Upper lobe of right lung (tissue), 1 donor: Measurements from ENCODE around the gene MBNL2. TPM values are rescaled to one million over a fixed set of nuclear protein-coding genes. Genes with fewer than 3 reads are reported as not detected.
A peak's percentile ranks its signal among the peaks of the same experiment; 100 is the strongest.

Experiments
- ATAC-seq: fragments of 200-7000 bp; cut with Tn5 transposase; one replicate; pipeline ENCODE4 v1.9.1; 2020; ENCODE audit warnings: mild to moderate bottlenecking, moderate library complexity
- DNase-seq: peaks from one replicate; pipeline ENCODE4 v3.0.0-alpha.2; 2020
- H3K27ac ChIP-seq: fragments of 200-600 bp; one replicate; pipeline ENCODE4 v1.8.0; 2022
- H3K27me3 ChIP-seq: fragments of 200-600 bp; one replicate; pipeline ENCODE4 v1.8.0; 2022; ENCODE audit warnings: mild to moderate bottlenecking
- H3K36me3 ChIP-seq: fragments of 200-600 bp; one replicate; pipeline ENCODE4 v1.8.0; 2022
- H3K4me1 ChIP-seq: fragments of 200-600 bp; one replicate; pipeline ENCODE4 v1.8.0; 2022
- H3K4me3 ChIP-seq: fragments of 200-600 bp; one replicate; pipeline ENCODE4 v1.8.0; 2022; ENCODE audit warnings: mild to moderate bottlenecking
- H3K9me3 ChIP-seq: fragments of 200-600 bp; one replicate; pipeline ENCODE4 v1.8.0; 2022
- intact Hi-C: fragments of 100-400 bp; cut with DNase I; formaldehyde crosslinking; loops from one replicate; pipeline ENCODE4 v1.11.0; 2022
- total RNA-seq: library from RNA; stranded (reverse); fragmentation: NEBNext Ultra II Directional; extraction: Animal tissue kit (Norgen Biotek cat#: 25700); gene quantifications from one replicate; pipeline ENCODE4 v1.2.1, GENCODE V29; 2021
- TF ChIP-seq, protein P1 (sequence below): fragments of 200-600 bp; IDR thresholded peaks from one replicate; pipeline ENCODE4 v1.8.0; 2022; ENCODE audit warnings: antibody characterized with exemption
- donor health status: DM: no; HTN: yes; CAD: no; lungs with severe emphysema.

MBNL2 gene
- total RNA-seq, 1 donor from 2014 or later = 60.6 TPM

DNA sequence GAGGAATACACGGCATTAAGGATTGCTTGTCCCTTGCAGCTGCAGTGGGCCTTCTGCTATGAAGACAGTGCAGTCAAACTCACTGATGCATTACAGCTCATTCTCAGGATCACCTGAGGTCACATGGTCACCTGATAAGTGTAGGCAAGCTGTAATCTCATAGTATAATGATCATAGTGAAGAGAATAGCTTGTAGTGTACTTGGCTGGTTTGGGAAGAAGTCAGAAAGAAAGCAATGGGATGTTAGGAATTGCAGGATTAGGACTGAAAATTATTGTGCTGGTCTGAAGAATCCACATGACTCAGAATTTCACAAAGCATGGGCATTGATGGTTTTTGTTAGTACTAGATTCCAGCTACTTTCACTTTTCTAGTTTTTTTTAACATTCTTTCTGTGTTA is 76.7 kb downstream of the MBNL2 start:
- Histone ChIP-seq H3K4me3 (no peak overlapping the region), H3K27ac (no peak overlapping the region), H3K9me3 (no peaks in the 10 kb centered on the region), H3K27me3 (no peaks in the 10 kb centered on the region), H3K4me1 (peaks cover 32% of the 10 kb centered on the region), H3K36me3 (no peaks in the 10 kb centered on the region)
- ATAC-seq = no peak
- TF ChIP-seq, protein P1, sequence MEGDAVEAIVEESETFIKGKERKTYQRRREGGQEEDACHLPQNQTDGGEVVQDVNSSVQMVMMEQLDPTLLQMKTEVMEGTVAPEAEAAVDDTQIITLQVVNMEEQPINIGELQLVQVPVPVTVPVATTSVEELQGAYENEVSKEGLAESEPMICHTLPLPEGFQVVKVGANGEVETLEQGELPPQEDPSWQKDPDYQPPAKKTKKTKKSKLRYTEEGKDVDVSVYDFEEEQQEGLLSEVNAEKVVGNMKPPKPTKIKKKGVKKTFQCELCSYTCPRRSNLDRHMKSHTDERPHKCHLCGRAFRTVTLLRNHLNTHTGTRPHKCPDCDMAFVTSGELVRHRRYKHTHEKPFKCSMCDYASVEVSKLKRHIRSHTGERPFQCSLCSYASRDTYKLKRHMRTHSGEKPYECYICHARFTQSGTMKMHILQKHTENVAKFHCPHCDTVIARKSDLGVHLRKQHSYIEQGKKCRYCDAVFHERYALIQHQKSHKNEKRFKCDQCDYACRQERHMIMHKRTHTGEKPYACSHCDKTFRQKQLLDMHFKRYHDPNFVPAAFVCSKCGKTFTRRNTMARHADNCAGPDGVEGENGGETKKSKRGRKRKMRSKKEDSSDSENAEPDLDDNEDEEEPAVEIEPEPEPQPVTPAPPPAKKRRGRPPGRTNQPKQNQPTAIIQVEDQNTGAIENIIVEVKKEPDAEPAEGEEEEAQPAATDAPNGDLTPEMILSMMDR = no peak
- intact Hi-C loops = no loop called here
- no peak for DNase-seq

DNA sequence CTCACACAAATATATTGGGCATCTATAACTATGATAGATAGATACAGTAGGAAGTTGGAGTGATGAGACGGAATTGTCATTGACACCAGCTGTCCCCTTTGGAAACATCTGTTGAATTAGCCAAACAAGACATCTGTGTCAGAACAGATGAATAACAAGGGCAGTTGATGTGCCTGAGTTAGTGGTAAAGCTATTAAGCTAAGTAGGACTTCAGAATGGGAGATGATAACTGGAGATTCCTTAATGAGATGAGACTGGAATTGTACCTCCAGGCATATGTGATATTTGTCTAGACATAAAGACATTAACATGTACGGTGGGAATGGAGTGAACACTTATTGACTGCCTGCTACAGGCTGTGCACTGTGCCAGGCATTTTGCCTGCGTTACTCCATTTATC is 78.7 kb downstream of the MBNL2 start:
- TF ChIP-seq, protein P1 = no peak
- H3K4me1 ChIP-seq = peaks cover 26% of the 10 kb centered on the region
- ATAC-seq (no peak), DNase-seq (no peak)
- H3K36me3 ChIP-seq = no peaks in the 10 kb centered on the region
- intact Hi-C loops = no loop called here
- no peak overlapping the region for H3K27ac ChIP-seq
- no peaks in the 10 kb centered on the region for H3K27me3 ChIP-seq
- no peak overlapping the region for H3K4me3 ChIP-seq
- H3K9me3 ChIP-seq = no peaks in the 10 kb centered on the region

DNA sequence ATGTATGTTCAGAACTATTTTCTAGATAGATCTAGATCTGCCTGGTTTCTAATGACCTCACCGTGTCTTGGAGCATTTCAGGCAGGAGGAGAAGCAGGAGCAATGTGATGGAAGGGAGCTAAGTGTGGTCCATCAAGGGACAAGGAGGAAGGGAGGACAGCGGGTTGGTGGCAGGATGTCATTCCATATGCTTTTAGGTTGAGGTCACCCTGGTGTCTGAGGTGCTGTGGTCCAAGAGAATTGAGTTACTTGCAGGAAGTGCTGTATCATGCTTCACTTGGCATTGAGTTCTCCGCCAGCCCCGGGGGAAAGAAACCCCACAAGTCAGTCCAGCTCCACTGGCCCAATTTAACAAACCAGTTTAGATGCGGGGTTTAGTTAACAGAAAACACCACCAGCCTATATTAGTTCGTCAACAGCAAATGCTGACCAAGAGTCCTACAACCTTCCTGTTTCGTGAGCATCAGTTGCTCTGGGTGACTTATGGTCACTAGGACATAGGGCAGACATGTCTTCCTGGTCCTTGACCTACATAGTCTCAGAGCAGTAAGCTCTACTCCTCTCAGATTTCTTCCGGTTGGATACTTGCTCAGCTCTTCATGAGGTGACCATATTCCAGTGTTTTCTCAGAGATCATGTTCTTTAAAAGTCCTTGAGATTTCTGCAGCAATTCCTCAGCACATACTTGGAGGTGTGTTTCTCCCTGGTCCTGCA is 79.4 kb downstream of the MBNL2 start:
- ATAC-seq (peak; percentile 63), DNase-seq (no peak)
- H3K4me1 ChIP-seq = peaks cover 27% of the 10 kb centered on the region
- peak overlapping the region; percentile 18 for H3K27ac ChIP-seq
- H3K9me3 ChIP-seq = no peaks in the 10 kb centered on the region
- intact Hi-C loops = no loop called here
- no peaks in the 10 kb centered on the region for H3K36me3 ChIP-seq
- no peak overlapping the region for H3K4me3 ChIP-seq
- H3K27me3 ChIP-seq = no peaks in the 10 kb centered on the region
- TF ChIP-seq, protein P1 = no peak

DNA sequence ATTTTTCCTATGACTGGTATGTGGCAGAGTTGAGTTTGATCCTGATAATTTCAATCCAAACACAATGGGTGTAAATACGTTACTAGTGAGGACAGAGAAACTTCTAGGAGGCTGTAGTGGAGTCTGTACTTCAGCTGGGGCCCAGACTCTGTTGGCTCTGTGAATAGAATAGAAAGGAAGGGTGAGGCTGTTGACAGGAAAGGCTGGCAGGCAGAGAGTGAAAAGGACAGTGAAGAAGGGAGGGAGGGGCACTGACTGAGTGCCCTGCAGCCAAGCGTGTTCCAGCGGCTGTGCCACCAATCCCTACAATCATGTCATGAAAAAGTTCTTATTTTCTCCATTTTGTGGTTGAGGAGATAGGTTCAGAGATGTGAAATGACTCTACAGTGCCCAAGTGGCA is 80.5 kb downstream of the MBNL2 start:
- H3K27ac ChIP-seq = peak overlapping the region; percentile 18
- TF ChIP-seq, protein P1 = no peak
- peaks cover 37% of the 10 kb centered on the region for H3K4me1 ChIP-seq
- H3K9me3 ChIP-seq = no peaks in the 10 kb centered on the region
- no peaks in the 10 kb centered on the region for H3K27me3 ChIP-seq
- no peak overlapping the region for H3K4me3 ChIP-seq
- intact Hi-C loops = no loop called here
- H3K36me3 ChIP-seq = no peaks in the 10 kb centered on the region
- ATAC-seq (peak; percentile 37), DNase-seq (no peak)

DNA sequence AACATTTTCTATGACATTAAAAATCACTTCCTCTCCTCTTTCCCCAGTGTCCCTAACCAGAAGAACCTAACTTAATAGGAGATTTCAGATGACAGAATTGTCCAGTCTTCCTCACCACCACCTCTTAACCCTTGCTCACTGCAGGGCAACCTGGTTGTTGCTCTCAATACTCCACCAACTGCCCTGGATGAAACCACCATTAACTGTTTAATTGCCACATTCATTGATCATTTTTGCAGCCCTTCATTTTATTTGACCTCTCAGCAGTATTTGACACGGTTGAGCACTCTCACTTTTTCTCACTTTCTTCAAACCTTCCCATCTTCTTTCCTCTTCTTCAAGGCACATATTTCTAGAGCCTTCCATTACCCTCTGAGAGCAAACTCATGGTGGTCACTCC is 84.0 kb downstream of the MBNL2 start:
- Histone ChIP-seq H3K9me3 (no peaks in the 10 kb centered on the region), H3K4me3 (no peak overlapping the region), H3K27ac (no peak overlapping the region), H3K36me3 (no peaks in the 10 kb centered on the region), H3K27me3 (no peaks in the 10 kb centered on the region), H3K4me1 (peaks cover 30% of the 10 kb centered on the region)
- ATAC-seq (no peak), DNase-seq (no peak)
- TF ChIP-seq, protein P1 = no peak
- intact Hi-C loops = no loop called here

DNA sequence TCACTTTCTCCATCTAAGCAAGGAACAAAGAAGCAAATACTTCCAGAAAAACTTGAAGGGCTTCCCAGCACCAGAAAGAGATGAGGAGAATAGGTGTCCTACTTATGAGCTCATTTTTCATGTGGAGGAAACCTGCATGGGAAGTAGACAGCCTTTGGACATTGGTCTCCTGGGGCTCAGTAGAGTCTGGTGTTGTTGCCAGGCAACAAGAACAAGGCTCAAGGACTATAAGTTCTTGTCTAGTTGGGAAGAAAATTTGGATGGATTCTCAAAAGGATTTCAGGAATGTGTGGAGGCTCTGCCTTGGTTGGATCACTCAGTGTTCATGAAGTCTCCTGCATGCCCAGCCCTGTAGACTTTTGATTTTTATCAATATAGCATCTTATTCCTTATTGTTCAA is 84.5 kb downstream of the MBNL2 start:
- Histone ChIP-seq H3K4me3 (no peak overlapping the region), H3K27ac (no peak overlapping the region), H3K27me3 (no peaks in the 10 kb centered on the region), H3K9me3 (no peaks in the 10 kb centered on the region), H3K4me1 (peaks cover 25% of the 10 kb centered on the region), H3K36me3 (no peaks in the 10 kb centered on the region)
- TF ChIP-seq, protein P1 = no peak
- ATAC-seq (no peak), DNase-seq (no peak)
- intact Hi-C loops = no loop called here
